ENCODE measurements around the gene RTKN2. TPM values are rescaled to one million over a fixed set of nuclear protein-coding genes. Genes with fewer than 3 reads are reported as not detected.

The RTKN2 gene
- total RNA-seq, 1 donor from 2014 or later, result 109 TPM

GRCh38 chr10:62182595-62182994 lies 86.0 kb downstream of the RTKN2 start:
- Histone ChIP-seq H3K9me3 (no peaks in the 10 kb centered on the region), H3K36me3 (no peaks in the 10 kb centered on the region), H3K4me3 (no peak overlapping the region), H3K4me1 (no peaks in the 10 kb centered on the region), H3K27ac (no peak overlapping the region), H3K27me3 (ENCODE audit: low read depth) (no peaks in the 10 kb centered on the region)
- ATAC-seq, result no peak
- intact Hi-C loops (cut with DNase I), result no loop called here
- TF ChIP-seq CTCF (IDR thresholded peaks at IDR 0.05), result no peak
- DNase-seq, result no peak

GRCh38 chr10:62182171-62182570 lies 86.5 kb downstream of the RTKN2 start:
- Histone ChIP-seq H3K27ac (no peak overlapping the region), H3K4me1 (no peaks in the 10 kb centered on the region), H3K36me3 (no peaks in the 10 kb centered on the region), H3K9me3 (no peaks in the 10 kb centered on the region), H3K4me3 (no peak overlapping the region), H3K27me3 (ENCODE audit: low read depth) (no peaks in the 10 kb centered on the region)
- no peak for TF ChIP-seq CTCF (IDR thresholded peaks at IDR 0.05)
- ATAC-seq (no peak), DNase-seq (no peak)
- intact Hi-C loops (cut with DNase I), result no loop called here

- Histone ChIP-seq H3K4me1 (no peaks in the 10 kb centered on the region), H3K36me3 (no peaks in the 10 kb centered on the region), H3K4me3 (no peak overlapping the region), H3K27me3 (ENCODE audit: low read depth) (no peaks in the 10 kb centered on the region), H3K27ac (no peak overlapping the region), H3K9me3 (no peaks in the 10 kb centered on the region)
- no peak for TF ChIP-seq CTCF (IDR thresholded peaks at IDR 0.05)
- DNase-seq (no peak), ATAC-seq (no peak)
- intact Hi-C loops (cut with DNase I), result no loop called here
These were observed 88.0 kb downstream of the RTKN2 start for GRCh38 chr10:62180677-62181076.

GRCh38 chr10:62178568-62178967 lies 90.1 kb downstream of the RTKN2 start:
- DNase-seq (no peak), ATAC-seq (peak in 1 of 2 donors; percentile 71)
- intact Hi-C loops (cut with DNase I), result no loop called here
- no peaks in the 10 kb centered on the region for H3K27me3 ChIP-seq (ENCODE audit: low read depth)
- H3K4me1 ChIP-seq, result no peaks in the 10 kb centered on the region
- H3K9me3 ChIP-seq, result no peaks in the 10 kb centered on the region
- no peaks in the 10 kb centered on the region for H3K36me3 ChIP-seq
- H3K27ac ChIP-seq, result no peak overlapping the region
- TF ChIP-seq CTCF (IDR thresholded peaks at IDR 0.05), result no peak
- no peak overlapping the region for H3K4me3 ChIP-seq

GRCh38 chr10:62177111-62177510 lies 91.5 kb downstream of the RTKN2 start:
- intact Hi-C loops (cut with DNase I), result no loop called here
- Histone ChIP-seq H3K27me3 (ENCODE audit: low read depth) (no peaks in the 10 kb centered on the region), H3K36me3 (no peaks in the 10 kb centered on the region), H3K27ac (no peak overlapping the region), H3K4me1 (no peaks in the 10 kb centered on the region), H3K9me3 (no peaks in the 10 kb centered on the region), H3K4me3 (no peak overlapping the region)
- no peak for DNase-seq
- ATAC-seq, result no peak
- no peak for TF ChIP-seq CTCF (IDR thresholded peaks at IDR 0.05)

GRCh38 chr10:62175251-62175650 lies 93.4 kb downstream of the RTKN2 start:
- TF ChIP-seq CTCF (IDR thresholded peaks at IDR 0.05), result no peak
- no peaks in the 10 kb centered on the region for H3K4me1 ChIP-seq

More at GRCh38 chr10:62175251-62175650, 93.4 kb downstream of the RTKN2 start:
- no peaks in the 10 kb centered on the region for H3K27me3 ChIP-seq (ENCODE audit: low read depth)
- DNase-seq (no peak), ATAC-seq (no peak)
- no peaks in the 10 kb centered on the region for H3K36me3 ChIP-seq
- intact Hi-C loops (cut with DNase I), result no loop called here
- no peaks in the 10 kb centered on the region for H3K9me3 ChIP-seq
- no peak overlapping the region for H3K4me3 ChIP-seq
- H3K27ac ChIP-seq, result no peak overlapping the region

Measured in lower lobe of right lung (tissue), 2 donors.